IPS-18c (cell line): ENCODE data around the gene SULT4A1.
"Not testable (repeated sequence)": the region's sequence is repeated elsewhere in the genome, so short reads cannot be mapped to it uniquely, and the experiment has no call there.

Experiments
- H3K4me3 ChIP-seq: 2 replicates; pipeline ENCODE4 v1.7.0; 2013; ENCODE audit warnings: low read depth, mild to moderate bottlenecking, low read length, moderate library complexity; ENCODE audit not compliant: insufficient read depth
- H3K9me3 ChIP-seq: one replicate; pipeline ENCODE4 v1.6.1; 2013; ENCODE audit warnings: mild to moderate bottlenecking, low read length, moderate library complexity; ENCODE audit not compliant: control insufficient read depth, insufficient read depth

SULT4A1 gene

DNA sequence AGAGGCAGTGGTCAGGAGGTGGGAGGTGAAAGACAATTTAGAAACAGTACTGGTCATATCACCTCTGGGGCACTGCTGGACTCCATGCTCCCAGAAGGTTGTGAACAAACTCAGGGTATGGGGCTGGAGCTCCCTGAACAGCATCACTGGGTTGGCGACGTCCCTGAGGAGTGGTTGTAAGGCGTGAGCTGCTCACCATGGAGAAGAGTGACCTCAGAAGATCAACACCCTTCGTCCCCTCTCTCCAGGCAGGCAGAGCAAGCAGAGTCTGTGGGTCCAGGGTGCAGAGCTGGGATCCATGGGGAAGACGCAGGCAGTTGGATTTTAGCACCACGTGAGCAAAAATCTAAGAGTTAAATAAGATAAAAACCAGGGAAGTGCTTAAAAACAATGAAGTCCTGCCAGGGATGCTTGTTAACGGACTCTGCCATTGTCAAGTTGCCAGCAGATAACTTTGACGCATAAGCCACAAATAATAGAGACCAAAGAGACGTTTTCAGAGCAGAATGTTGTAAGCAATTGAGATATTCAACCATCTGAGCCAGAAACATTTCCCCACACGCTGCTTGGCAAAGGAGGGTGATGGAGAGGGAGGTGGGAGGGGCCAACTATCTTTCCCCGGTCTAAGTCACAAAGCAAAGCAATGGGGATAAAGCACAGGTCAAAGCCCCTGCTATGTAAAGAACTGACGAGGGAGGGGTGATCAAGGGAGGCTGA is 15.9 kb upstream of the SULT4A1 start:
- Histone ChIP-seq H3K9me3 (peaks cover 2% of the 10 kb centered on the region), H3K4me3 (no peak overlapping the region)

DNA sequence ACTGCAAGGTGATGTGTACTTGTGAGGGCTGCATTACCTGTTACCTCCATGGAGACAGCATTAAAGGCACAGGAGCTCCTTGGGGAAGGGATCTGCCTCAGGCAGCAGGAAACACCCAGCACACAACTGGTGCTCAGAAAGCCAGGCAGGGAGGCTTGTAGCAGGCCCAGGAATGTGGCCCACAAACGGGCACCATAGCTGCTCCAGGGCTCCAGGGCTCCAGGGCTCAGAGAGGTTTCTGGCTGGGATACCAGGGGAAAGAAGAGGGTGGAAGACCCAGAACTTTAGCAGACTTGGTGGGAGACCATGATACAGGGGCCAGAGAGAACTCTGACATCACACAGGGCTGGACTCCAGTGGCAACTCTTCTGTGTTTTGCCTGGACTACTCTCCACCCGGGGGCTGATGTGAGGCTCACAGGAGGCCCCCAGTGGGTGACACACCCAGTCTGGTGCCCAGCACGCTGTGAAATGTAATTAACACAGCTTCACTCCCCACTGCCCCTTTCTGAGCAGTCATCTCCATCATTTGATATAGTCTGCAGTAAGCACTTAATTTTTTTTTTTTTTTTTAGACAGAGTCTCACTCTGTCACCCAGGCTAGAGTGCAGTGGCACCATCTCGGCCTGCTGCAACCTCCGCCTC is 14.7 kb upstream of the SULT4A1 start:
- H3K4me3 ChIP-seq: no peak overlapping the region
- H3K9me3 ChIP-seq: peaks cover 2% of the 10 kb centered on the region

DNA sequence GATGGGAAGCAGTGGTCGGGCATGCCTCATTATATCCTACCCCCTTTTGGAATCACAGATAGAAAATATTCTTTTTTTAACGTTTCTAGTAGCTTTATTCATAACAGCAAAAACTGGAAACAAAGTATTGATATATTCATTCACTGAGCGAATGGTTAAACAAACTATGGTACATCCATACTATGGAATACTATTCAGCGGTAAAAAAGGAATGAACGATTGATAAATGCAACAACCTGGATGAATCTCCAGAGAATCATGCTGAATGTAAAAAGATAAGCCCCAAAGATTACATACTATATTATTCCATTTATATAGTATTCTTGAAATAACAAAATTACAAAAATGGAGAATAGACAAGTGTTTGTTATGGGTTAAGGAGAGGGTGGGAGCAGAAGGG is 7.5 kb upstream of the SULT4A1 start:
- Histone ChIP-seq H3K9me3 (peaks cover 2% of the 10 kb centered on the region), H3K4me3 (no peak overlapping the region)

DNA sequence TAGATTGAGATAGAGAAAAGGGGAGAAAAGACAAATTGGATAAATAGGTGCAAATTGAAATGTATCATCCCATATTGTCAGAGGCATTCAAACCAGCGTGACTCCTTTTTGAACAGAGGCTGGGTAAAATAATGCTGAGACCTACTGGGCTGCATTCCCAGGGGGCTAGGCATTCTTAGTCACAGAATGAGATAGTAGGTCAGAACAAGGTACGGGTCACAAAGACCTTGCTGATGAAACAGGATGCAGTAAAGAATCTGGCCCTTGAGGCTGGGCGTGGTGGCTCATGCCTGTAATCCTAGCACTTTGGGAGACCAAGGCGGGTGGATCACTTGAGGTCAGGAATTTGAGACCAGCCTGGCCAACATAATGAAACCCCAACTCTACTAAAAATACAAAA is 6.7 kb upstream of the SULT4A1 start:
- not testable (repeated sequence) for H3K9me3 ChIP-seq, H3K4me3 ChIP-seq

DNA sequence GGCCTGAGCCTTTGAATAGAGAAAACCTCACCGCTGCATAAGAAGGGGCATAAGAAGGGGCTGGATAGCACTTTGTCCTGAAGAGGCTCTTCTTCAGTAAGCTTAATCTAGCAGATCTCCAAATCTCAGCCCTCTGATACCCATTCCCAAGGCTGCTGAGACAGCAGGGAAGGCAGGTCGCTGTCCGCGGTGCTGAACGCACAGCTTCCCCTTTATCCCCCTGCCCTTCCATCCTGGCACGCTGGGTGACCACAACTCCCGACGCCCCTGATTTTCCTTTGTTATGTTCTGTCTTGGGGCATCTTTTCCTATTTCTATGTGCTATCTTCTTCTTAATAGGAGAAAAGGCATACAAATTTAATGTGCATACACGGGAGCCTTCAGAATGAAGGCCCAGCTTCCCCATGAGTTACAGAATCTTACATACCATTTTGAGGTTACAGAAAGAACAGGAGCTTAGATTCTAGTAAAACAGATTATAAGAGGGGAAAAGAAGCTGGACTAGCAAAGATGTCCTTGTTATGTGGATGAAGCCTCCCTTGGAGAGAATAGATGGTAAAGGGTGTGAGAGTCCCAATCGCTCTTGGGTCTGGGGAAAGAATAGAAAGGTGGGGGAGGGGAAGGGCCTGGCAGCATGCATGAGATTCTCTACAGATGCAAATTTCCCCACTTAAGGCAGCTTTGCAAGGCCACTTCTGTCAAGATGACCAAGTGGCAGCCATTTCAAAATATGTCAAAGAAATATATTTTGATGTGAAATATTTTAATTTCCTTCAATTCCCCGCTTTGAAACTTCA is 5.7 kb upstream of the SULT4A1 start:
- no peak overlapping the region for H3K4me3 ChIP-seq
- no peaks in the 10 kb centered on the region for H3K9me3 ChIP-seq

DNA sequence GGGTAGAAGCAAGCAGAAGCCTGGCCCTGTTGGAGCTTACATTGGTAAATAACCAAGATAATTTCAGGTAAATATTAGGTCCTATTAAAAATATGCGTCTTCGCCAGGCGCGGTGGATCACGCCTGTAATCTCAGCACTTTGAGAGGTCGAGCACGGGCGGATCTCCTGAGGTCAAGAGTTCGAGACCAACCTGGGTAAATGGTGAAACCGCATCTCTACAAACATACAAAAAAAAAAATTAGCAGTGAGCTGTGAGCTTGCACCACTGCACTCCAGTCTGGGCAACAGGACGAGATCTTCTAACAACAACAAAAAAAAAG is 529 bp upstream of the SULT4A1 start:
- Histone ChIP-seq H3K9me3 (no peaks in the 10 kb centered on the region), H3K4me3 (peak overlapping the region; percentile 47)

DNA sequence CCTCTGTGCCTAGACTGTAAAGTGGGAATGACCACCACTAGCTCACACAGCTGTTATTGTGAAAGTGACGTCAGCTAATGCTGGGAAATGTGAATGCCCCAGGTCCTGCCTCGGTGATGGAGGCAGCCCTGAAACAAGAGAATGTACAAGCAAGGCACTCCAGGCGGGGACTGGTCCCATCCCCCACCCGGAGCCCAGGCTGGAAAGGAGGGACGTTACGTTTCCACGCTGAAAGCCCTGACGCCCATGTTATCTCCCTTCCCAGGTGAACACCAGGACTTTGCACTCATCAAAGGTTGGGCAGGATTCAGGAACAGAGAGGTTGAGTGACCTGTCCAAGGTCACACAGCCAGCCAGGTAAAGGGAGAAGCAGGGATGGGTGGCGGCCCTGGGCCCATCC is 784 bp downstream of the SULT4A1 start:
- Histone ChIP-seq H3K9me3 (no peaks in the 10 kb centered on the region), H3K4me3 (peak overlapping the region; percentile 63)

DNA sequence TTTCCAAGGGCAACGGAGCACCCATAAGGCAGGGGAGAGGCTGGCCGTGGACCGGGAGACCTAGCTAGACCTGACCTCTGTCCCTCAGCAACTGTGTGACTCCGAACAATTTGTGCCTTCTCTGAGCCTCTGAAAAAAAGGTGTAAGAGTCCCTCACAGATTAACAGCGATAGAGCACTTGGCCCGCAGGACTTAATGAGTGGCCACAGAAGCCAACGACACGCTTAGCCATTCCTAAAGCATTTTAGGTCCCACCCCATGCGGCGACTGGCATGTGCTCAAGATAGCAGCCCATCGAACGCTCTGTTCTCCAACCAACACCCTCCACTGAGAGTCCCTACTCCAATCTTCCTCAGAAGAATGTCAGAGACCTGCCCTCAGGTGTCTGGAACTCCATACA is 1.5 kb downstream of the SULT4A1 start:
- H3K9me3 ChIP-seq: no peaks in the 10 kb centered on the region
- H3K4me3 ChIP-seq: peak overlapping the region; percentile 63; the same call in 1 of the 2 replicates

DNA sequence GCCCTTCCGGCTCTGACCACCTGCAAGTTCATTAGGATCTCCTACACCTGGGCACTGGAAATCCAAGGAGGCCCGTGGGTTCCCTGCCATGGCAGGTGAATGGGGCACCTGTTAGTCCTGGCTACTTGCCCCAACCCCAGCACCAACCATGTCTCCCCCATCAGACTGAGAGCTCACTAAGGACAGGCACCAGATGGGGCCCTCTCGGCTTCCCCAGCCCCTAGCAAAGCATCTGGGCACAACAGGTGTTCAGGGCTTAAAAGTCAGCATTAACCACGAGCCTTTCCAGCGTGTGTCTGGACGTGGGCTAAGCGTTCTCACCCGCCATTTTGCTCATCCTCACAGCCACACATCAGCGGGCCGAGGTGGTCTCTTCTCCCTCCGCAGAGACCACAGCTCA is 2.2 kb downstream of the SULT4A1 start:
- no peaks in the 10 kb centered on the region for H3K9me3 ChIP-seq
- peak overlapping the region; percentile 6; the same call in 1 of the 2 replicates for H3K4me3 ChIP-seq

DNA sequence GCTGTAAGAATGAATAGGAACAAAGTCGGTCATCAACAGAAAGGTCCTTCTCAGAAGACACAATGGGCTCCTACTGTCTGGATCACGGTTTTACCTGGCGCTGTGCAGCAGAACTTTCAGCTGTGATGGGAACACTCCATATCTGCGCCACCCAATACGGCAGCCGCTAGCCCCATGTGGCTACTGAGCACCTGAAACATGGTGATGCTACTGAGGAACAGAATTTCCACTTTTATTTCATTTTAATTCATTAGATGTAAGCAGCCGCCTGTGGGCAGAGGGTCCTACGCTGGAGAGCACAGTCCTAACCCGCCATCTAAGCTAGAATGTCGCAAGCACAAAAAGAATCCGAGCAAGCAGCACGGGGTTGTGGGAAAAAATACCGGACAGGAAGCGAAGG is 2.7 kb downstream of the SULT4A1 start:
- no peak overlapping the region for H3K4me3 ChIP-seq
- no peaks in the 10 kb centered on the region for H3K9me3 ChIP-seq

DNA sequence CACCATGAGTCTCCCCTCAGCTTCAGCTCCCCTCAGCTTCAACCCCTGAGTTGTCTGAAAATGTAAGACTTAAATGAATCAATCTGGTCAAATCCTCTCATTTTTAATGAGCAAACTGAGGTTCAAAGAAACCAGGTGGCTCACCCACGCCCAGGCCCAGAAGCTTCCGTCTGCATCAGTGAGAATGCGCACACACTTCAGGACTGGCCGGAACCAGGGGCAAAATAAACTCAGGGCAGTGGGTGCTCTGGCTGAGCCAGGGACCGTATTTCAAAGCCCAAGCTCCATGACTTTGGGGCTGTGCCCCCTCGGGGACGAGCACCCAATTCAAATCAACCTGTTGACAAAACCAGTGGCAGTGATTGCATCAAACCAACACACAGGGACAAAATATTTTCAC is 3.1 kb downstream of the SULT4A1 start:
- Histone ChIP-seq H3K9me3 (no peaks in the 10 kb centered on the region), H3K4me3 (no peak overlapping the region)

DNA sequence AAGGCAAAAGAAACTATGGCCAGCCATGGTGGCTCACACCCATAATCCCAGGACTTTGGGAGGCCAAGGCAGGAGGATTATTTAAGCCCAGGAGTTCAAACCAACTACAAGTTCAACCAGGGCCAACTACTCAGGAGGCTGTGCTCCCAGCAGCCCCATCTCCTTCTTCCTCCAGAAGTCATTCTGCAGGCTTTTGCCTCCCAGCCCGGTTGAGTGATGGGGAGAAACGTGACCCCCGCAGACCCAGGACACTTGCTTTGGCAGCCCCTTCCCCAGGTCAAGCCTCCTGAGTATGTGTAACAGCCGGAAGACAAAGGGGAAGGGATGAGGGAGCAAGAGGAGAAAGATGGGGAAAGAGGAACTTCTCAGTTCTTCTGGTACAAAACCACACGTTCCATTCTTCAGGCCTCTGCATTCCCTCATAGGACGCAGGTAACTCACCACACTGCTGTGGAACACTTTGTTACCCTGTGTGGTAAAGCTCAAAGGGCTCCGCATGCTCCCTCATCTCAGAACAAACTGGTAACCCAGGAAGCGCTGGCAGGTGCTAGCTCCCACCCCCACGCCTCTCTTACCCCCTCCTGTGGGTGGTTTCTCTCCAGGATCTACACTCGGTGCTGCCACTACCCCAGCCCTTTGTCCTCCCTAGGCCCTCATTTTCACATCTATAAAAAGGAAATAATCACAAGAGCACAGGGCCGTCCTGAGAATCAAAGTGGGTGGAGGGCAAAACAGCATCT is 4.0 kb downstream of the SULT4A1 start:
- no peaks in the 10 kb centered on the region for H3K9me3 ChIP-seq
- no peak overlapping the region; the same call in 1 of the 2 replicates for H3K4me3 ChIP-seq

DNA sequence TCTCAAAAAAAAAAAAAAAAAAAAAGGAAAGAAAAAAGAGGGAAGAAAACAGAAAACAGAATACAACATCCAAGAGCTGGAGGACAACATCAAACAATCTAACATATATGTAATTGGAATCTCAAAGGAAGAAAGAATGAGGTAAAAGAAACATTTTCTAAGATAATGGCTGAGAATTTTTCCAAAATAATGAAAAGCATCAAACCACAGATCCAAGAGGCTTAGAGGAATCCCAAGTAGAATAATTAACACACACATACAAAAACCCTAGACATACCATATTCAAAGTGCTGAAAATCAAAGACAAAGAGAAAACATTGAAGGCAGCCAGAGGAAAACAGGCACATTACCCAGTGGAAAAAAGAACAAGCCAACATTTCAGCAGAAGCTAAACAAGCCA is 4.9 kb downstream of the SULT4A1 start:
- Histone ChIP-seq H3K9me3 (no peaks in the 10 kb centered on the region), H3K4me3 (no peak overlapping the region)

DNA sequence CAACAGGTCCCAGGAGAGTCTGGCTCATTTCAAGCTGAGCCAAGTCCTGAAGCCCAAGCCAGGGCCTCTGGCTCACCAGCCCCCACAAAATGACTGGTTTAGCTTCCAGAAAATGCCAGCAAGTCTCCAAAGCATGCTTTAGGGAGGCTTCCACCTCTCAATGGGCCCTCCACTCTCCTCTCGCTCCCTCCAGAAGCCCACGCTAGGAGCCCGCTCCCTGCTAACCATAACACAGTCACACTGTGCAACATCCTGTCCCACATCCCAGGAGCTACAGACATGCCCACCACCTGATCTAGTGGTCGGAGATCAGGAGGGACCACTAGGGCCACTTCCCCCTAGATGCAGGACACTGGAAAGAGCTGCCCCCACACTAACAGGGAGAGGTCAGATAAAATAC is 6.9 kb downstream of the SULT4A1 start:
- H3K9me3 ChIP-seq: no peaks in the 10 kb centered on the region

DNA sequence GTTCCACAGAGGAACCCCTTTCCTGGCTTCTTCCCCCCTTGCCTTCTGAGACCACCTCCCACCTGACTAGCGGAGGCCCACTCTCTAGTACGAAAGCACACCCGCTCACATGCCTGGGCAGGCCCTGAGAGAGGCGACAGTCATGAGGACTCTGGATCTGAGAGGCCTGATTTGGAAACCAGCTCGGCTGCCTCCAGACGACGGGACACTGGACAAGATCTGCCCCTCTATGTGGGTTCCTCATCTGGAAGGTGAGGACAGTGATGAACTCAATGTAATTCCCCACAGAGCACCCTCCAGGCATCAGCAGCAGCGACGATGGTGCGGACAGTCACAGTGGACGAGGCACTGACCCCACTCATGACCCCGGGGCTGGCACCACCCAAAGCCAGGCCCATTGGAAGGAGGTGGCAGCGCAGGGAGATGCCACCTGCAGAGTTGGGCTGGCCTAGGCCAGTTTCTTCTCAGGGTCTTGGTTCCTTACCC is 7.5 kb downstream of the SULT4A1 start:
- Histone ChIP-seq H3K9me3 (peaks cover under 1% of the 10 kb centered on the region), H3K4me3 (no peak overlapping the region)

More for the DNA sequence above, 6.9 kb downstream of the SULT4A1 start:
- no peak overlapping the region for H3K4me3 ChIP-seq

DNA sequence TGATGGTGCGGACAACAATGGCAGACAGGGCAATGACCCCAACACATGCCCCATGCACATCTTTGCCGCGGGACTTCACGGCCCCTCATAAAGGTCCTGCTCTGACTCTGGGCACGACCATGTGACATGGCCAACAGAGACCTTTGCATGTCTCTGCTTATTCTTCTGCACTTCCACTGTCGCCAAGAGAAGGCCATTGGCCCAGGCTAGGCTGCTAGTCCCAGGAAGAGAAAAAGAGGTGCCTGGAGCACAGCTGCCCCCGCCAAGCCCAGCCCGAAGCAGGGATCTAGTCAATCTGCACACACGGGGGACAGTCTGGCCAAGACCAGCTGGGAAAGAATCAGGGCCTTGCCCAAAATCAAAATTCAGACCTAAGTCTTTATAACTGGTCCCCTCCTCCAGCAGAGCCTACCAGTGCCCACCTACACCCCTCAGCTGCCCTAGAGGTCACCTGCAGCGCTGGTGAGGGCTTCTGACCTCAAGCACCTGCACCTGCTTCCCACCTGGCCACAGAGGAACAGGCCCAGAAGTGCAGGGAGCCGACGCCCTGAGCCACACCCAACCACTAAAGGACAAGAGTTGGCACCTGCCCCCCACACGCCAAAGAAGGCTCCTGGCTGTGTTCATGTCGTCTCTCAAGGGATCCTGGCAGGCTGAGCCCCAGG is 8.1 kb downstream of the SULT4A1 start:
- H3K4me3 ChIP-seq: no peak overlapping the region

DNA sequence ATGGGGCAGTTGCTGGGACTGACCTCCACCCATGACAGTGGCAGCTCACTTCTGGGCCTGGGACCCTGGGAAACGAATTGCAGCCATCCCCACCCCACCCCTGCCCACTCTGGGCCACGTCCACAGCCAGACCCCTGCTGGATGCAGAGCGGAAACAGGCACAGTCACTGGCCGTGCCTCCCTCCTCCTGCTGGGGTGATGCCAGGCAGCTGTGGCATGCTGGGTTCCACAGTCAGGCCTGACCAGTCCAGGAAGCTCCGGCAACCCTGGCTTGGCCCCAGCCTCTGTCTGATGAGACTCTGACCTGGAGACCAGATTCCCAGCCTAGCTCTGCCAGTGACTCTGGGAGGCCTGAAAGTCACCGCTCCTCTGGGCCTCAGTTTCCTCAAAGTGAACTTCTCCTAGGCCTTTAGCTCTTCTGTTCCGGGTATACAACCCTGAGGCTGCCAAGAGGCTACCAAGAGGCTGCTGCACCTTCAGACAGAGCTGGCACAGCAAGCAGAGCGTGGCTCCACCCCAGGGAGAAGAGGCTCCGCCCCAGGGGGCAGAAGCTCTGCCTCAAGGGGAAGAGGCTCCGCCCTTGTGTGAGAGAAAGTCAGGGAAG is 8.9 kb downstream of the SULT4A1 start:
- no peak overlapping the region for H3K4me3 ChIP-seq
- H3K9me3 ChIP-seq: peaks cover 2% of the 10 kb centered on the region

More for the DNA sequence above, 8.1 kb downstream of the SULT4A1 start:
- H3K9me3 ChIP-seq: peaks cover 2% of the 10 kb centered on the region
